Parathyroid adenoma (tissue), 2 donors: Measurements from ENCODE around the gene FAM53A.

Source experiments
- H2AFZ ChIP-seq: fragments of 300-600 bp; sonication (generic); one replicate; pipeline ENCODE4 v1.7.0; 2017; ENCODE audit warnings: antibody characterized with exemption, mild to moderate bottlenecking
- H3K27ac ChIP-seq: fragments of 300-600 bp; sonication (generic); one replicate; pipeline ENCODE4 v1.7.0; 2017
- H3K27me3 ChIP-seq: fragments of 300-600 bp; sonication (generic); one replicate; pipeline ENCODE4 v1.7.0; 2017; ENCODE audit warnings: low read length; ENCODE audit not compliant: control insufficient read depth, insufficient read depth
- H3K36me3 ChIP-seq: fragments of 300-600 bp; sonication (generic); one replicate; pipeline ENCODE4 v1.7.0; 2017; ENCODE audit warnings: low read length; ENCODE audit not compliant: control insufficient read depth, insufficient read depth
- H3K4me1 ChIP-seq: fragments of 300-600 bp; sonication (generic); one replicate; pipeline ENCODE4 v1.7.0; 2017; ENCODE audit warnings: control low read depth
- H3K4me2 ChIP-seq: fragments of 300-600 bp; sonication (generic); one replicate; pipeline ENCODE4 v1.7.0; 2017; ENCODE audit warnings: low read length
- H3K4me3 ChIP-seq: fragments of 300-600 bp; sonication (generic); one replicate; pipeline ENCODE4 v1.7.0; 2017; ENCODE audit warnings: low read depth, low read length
- H3K79me2 ChIP-seq: fragments of 300-600 bp; sonication (generic); one replicate; pipeline ENCODE4 v1.7.0; 2017; ENCODE audit warnings: control low read depth
- H3K9ac ChIP-seq: fragments of 300-600 bp; sonication (generic); one replicate; pipeline ENCODE4 v1.7.0; 2017; ENCODE audit warnings: mild to moderate bottlenecking
- H3K9me3 ChIP-seq: fragments of 300-600 bp; sonication (generic); one replicate; pipeline ENCODE4 v1.7.0; 2017; ENCODE audit warnings: low read length; ENCODE audit not compliant: control insufficient read depth
- TF ChIP-seq, protein P1 (sequence below): fragments of 300-600 bp; sonication (generic); IDR thresholded peaks from one replicate; pipeline ENCODE4 v1.7.0; 2017; ENCODE audit warnings: antibody characterized with exemption, mild to moderate bottlenecking
- donor health status: primary hyperparathyroidism.

Gene FAM53A

DNA sequence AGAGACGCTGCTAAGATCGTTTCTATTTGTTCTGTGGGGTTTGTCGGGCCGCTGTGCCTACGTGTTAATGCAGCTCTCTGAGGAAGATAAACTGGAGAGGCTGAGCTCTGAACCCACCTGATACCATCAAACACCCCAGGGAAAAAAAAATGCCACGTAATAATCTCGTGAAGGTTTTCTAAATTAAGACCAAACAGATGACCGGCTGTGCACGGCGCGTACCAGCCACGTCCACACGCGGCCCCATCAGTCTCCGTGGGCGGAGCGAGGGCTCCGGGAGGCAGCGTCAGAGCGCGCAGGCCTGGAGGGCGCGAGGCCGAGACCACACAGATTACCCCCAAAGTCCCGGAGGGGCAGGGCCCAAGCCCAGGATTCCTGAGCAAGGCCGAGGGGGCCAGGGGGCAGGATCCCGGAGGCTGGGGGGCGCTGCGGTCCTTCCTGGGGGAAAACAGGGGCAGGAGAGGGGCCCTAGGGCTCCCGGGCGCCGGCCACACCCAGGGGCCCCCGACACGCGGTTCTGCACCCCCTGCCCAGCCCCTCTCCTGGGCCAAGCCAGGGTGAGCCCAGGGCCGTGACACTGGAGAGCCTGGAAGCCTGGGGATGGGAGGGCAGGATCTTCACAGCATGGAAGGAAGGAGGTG is 91.9 kb downstream of the FAM53A start:
- Histone ChIP-seq H3K4me3 (no peak overlapping the region), H3K9me3 (no peaks in the 10 kb centered on the region), H3K9ac (no peak overlapping the region), H2AFZ (no peak overlapping the region), H3K27ac (no peak overlapping the region), H3K4me2 (no peak overlapping the region), H3K36me3 (no peaks in the 10 kb centered on the region), H3K27me3 (no peaks in the 10 kb centered on the region), H3K4me1 (no peaks in the 10 kb centered on the region), H3K79me2 (no peaks in the 10 kb centered on the region)
- TF ChIP-seq, protein P1, sequence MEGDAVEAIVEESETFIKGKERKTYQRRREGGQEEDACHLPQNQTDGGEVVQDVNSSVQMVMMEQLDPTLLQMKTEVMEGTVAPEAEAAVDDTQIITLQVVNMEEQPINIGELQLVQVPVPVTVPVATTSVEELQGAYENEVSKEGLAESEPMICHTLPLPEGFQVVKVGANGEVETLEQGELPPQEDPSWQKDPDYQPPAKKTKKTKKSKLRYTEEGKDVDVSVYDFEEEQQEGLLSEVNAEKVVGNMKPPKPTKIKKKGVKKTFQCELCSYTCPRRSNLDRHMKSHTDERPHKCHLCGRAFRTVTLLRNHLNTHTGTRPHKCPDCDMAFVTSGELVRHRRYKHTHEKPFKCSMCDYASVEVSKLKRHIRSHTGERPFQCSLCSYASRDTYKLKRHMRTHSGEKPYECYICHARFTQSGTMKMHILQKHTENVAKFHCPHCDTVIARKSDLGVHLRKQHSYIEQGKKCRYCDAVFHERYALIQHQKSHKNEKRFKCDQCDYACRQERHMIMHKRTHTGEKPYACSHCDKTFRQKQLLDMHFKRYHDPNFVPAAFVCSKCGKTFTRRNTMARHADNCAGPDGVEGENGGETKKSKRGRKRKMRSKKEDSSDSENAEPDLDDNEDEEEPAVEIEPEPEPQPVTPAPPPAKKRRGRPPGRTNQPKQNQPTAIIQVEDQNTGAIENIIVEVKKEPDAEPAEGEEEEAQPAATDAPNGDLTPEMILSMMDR = no peak

DNA sequence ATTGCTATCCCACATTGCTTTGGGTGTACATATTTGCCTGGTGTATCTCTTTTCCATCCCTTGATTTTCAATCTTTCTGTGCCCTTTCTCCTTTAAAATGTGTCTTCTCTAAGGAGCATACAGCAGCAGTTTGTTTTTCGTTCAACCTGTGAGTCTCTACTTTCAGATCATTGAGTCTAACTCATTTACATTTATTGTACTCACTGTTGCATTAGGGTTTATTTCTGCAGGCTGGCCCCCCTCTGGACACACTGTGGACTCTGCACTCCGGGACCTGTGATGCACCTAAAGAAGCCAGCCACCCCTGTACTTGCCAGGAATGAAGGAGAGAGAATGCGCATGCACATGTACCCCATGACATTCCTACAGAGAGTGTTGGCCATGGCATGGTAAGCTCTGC is 93.0 kb downstream of the FAM53A start:
- H3K9ac ChIP-seq = no peak overlapping the region
- no peak overlapping the region for H2AFZ ChIP-seq
- H3K27me3 ChIP-seq = no peaks in the 10 kb centered on the region
- TF ChIP-seq, protein P1 = no peak
- no peak overlapping the region for H3K4me3 ChIP-seq
- no peaks in the 10 kb centered on the region for H3K79me2 ChIP-seq
- H3K4me1 ChIP-seq = no peaks in the 10 kb centered on the region
- no peak overlapping the region for H3K4me2 ChIP-seq
- H3K36me3 ChIP-seq = no peaks in the 10 kb centered on the region
- no peak overlapping the region for H3K27ac ChIP-seq
- H3K9me3 ChIP-seq = no peaks in the 10 kb centered on the region

DNA sequence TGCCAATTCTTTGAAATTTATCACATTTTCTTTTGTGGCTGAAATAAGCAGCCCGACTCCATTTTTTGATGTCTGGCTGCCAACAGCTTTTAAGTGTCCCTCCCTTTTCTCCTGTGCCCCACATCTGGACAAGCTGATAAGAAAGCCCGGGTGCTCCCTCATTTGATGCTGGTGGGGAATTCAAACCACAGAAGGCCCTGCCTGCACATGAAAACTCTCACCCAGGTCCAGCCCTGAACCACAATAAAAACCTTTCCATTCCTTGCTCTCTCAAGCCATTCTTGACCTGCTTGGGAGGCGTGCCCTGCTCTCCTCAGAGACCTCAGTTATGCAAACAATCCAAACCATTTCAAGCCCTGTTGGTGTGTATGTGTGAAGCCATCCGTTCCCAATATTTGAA is 93.9 kb downstream of the FAM53A start:
- Histone ChIP-seq H3K9ac (no peak overlapping the region), H3K4me3 (no peak overlapping the region), H3K27me3 (no peaks in the 10 kb centered on the region), H3K79me2 (no peaks in the 10 kb centered on the region), H3K27ac (no peak overlapping the region), H3K9me3 (no peaks in the 10 kb centered on the region), H2AFZ (no peak overlapping the region), H3K4me1 (no peaks in the 10 kb centered on the region), H3K4me2 (no peak overlapping the region), H3K36me3 (no peaks in the 10 kb centered on the region)
- TF ChIP-seq, protein P1 = no peak
